GM11168 (cell line): Measurements from ENCODE around the gene PDCD5.
"Not testable (repeated sequence)": the region's sequence is repeated elsewhere in the genome, so short reads cannot be mapped to it uniquely, and the experiment has no call there.

Experiments used
- in situ Hi-C: fragments of 300-500 bp; cut with MboI; formaldehyde crosslinking; loops from one replicate; pipeline ENCODE4 v1.12.0; 2022; ENCODE audit warnings: low sequenced_read_pairs; ENCODE audit not compliant: unreplicated experiment

Gene PDCD5

DNA sequence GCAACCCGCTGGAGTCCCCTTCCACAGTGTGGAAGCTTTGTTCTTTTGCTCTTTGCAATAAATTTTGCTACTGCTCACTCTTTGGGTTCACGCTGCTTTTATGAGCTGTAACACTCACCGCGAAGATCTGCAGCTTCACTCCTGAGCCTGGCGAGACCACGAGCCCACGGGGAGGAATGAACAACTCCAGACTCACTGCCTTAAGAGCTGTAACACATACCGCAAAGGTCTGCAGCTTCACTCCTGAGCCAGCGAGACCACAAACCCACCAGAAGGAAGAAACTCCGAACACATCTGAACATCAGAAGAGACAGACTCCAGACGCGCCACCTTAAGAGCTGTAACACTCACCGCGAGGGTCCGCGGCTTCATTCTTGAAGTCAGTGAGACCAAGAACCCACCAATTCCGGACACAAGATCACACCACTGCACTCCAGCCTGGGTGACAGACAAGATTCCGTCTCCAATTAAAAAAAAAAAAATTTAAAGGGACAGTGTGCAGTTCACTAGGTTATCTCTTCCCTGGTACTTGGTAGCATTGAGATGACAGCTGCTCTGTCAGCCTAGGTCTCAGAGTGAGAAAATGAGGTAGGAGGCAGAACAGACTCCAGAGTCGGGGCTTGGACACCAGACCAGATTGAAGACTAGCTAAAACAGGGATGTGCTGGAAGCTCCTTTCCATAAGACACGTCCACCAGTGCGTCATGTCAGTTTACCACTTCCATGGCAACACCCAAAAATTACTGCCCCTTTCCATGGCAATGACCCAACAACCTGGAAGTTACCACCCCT lies 8.1 kb upstream of the PDCD5 start:
- in situ Hi-C loops: loop anchor here (25.0 kb wide), 1 partner anchor 211 kb away; no protein-coding TSS in a partner anchor

DNA sequence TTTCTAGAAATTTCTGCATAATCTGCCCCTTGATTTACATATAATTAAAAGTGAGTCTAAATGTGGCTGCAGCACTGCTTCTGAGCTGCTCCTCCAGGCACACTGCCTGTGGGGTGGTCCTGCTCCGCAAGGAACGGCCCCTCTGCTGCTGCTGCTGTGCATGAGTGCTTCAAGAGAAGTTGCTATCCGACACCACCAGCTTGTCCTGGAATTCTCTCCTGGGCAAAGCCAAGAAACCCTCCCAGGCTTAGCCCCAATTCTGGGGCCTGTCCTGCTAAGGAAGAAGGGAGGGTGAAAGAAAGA lies 7.5 kb upstream of the PDCD5 start:
- in situ Hi-C loops: loop anchor here (25.0 kb wide), 1 partner anchor 211 kb away; no protein-coding TSS in a partner anchor

DNA sequence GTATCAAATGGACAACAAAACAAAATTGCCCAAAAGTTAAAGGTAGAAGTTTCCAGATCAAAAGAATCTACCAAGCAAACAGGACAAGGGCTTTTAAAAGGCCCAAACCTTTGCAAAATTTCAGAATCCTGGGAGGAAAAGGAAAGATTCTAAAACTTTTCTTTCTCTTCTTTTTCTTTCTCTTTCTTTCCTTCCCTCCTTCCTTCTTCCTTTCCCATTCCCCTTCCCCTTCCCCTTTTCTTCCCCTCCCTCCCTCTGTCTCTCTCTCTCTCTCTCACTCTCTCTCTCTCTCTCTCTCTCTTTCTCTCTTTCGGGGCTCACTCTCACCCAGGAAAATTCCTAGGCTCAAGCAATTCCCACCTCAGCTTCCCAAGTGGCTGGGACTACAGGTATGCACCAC lies 4.2 kb upstream of the PDCD5 start:
- in situ Hi-C loops: no loop called here

DNA sequence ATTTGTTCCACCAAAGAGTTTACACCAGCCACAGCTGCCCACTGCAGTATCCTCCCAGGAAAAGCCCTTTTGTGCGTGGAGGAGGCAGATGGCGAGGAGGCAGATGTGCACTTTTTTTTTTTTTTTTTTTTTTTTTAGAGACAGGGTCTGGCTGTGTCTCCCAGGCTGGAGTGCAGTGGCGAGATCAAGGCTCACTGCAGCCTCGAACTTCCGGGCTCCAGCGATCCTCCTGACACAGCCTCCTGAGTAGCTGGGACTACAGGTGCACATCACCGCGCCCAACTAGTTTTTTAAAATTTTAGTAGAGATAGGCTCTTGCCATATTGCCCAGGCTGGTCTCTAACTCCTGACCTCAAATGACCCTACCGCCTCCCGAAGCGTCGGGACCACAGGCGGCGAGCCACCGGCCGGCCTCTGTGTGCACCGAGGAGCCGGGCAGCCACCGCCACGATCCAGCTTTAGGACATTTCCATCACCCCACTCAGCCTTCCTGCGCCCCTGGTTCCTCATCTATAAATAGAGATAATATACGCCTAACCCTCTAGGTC lies 563 bp upstream of the PDCD5 start:
- in situ Hi-C loops: no loop called here

DNA sequence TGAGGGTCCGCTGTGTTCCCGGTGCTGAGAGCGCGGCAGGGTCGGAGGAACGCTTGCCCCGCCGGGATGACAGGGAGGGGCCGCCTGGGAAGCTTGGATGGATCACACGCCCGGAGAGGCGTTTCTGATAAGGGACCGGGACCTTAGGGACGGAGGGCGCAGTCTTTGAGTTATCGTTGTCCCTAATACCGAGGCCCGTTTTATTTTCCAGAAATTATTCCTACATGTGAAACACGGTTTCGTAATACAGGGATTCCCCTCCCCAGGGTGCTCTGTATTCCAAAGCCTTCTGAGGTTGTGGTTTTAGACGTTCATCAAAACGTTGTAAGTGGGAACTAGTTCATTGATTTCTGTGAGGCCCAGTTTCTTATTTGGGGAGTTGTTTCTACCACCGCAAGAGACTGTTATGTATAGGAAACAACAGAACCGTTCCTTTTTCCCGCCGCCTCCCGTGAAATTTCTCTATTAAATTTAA lies 752 bp downstream of the PDCD5 start:
- in situ Hi-C loops: no loop called here

DNA sequence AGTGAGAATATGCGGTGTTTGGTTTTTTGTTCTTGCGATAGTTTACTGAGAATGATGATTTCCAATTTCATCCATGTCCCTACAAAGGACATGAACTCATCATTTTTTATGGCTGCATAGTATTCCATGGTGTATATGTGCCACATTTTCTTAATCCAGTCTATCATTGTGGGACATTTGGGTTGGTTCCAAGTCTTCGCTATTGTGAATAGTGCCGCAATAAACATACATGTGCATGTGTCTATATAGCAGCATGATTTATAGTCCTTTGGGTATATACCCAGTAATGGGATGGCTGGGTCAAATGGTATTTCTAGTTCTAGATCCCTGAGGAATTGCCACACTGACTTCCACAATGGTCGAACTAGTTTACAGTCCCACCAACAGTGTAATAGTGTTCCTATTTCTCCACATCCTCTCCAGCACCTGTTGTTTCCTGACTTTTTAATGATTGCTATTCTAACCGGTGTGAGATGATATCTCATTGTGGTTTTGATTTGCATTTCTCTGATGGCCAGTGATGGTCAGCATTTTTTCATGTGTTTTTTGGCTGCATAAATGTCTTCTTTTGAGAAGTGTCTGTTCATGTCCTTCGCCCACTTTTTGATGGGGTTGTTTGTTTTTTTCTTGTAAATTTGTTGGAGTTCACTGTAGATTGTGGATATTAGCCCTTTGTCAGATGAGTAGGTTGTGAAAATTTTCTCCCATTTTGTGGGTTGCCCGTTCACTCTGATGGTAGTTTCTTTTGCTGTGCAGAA lies 6.9 kb downstream of the PDCD5 start:
- in situ Hi-C loops: not testable (repeated sequence)

DNA sequence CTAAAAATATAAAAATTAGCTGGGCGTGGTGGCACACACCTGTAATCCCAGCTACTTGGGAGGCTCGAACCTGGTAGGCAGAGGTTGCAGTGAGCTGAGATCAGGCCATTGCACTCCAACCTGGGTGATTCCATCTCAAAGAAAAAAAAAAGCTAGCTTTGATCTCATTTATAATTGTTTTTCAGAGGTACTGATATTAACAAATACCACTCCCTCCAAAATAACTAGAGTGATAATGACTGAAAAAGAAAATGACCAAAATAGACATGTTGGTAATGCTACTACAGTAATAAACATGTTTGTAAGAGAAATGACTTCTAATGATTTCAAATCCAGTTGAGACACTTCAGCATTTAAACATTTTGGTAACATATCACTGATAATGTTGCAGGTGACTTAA lies 13.0 kb downstream of the PDCD5 start:
- in situ Hi-C loops: no loop called here

DNA sequence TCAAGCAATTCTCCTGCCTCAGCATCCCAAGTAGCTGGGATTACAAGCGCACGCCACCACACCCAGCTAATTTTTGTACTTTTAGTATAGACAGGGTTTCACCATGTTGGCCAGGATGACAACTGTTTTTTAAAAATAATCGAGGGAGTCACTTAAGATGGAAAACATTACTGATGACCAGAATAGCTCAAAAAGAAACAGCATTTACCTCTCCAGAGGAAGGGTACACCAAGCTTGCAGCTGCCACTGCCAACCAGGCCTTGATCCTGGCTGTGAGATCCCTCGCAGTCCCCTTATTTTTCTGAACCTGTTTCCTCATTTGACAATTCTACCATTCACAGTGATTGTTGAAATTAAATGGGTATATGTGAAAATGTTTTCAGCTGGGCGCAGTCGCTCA lies 14.5 kb downstream of the PDCD5 start:
- in situ Hi-C loops: no loop called here

DNA sequence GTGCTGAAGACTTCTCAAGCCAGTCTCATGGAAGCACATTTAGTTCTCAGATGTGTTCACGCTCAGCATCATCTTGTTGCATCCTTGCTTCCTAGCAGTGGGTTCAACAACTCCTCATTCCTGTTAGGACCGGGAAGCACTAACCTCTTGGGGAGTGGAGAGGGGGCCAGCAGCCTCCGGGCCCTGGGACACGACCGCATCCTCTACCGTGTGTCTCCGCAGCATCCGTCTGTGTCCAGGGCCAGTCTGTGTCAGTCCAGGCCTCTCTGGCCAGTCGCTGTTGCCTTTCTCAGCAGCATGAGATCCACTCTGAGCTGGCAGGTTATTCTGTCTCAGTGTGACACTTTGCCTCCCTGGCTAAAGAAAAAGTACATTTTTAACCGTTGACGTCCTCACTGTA lies 17.0 kb downstream of the PDCD5 start:
- in situ Hi-C loops: no loop called here

DNA sequence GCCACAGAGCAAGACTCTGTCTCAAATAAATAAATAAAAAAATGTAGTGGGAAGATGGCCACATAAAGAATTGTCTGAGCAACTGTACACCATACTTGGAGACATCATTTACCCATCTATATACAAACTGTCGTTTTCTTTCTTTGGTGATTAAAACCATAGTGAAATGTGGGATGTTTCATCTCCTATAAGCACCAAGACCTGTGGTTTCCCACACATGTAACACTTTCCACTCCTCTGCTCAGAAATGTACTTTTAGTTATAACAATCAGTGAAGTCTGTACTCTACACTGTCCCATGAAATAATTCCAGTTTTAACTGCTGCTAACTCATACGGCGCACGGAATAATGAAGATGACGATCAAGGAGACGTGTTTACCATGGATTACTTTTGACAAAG lies 18.3 kb downstream of the PDCD5 start:
- in situ Hi-C loops: no loop called here

DNA sequence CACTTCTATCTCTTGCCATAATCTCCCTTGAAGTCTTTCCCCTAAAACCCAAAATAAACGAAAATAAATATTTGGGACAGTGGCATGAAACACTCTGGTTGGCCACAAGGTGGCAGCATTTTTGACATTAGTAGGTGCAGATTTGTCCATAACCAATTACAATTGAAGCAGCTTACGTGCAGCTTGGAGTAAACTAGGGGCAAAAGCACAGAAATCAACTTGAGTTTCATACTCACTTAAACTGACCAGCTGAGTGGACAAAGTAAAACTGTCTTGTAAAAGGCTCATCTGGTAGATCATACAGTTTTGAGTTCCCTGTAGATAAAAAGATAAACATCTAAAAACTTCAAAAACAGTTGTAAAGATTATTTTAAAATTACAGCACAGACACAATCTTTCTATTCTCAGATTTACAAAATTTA lies 18.8 kb downstream of the PDCD5 start:
- in situ Hi-C loops: no loop called here

DNA sequence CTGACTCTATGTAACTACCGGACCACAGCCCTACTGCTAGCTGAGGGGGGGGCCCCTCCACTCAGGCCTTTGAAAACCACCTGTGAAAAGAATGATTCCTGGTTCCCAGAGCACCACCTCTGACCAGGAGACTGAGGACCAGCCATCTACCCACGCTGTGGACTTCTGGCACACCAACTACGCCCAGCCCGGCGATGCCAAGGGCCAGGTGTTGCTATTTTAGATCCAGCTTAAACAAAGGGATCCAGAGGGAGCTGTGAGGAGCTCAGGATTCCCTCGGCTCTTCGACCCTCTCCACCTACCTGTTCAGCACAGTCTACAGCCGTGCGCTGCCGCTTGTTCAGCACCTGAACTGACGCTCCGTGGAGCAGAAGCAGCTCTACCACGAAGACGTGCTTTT lies 23.0 kb downstream of the PDCD5 start:
- in situ Hi-C loops: no loop called here

DNA sequence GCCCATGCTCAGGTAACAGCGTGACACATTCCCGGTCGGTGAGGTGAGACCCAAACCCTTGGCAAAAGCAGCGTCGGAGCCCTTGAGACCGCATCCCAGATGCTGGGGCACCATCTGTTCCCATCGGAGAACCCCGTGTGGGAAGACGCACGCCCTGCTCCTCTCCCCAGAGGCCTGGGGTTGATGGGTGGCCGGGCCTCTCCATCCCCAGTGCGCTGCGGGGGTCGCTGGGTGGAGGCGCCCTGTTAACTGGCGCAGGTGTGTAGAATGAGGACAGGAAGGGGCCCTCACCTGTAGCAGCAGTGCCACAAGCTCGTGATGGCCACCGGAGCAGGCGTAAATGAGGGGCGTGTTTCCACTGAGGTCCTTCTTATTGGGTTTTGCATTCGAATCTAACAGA lies 24.6 kb downstream of the PDCD5 start:
- in situ Hi-C loops: no loop called here

DNA sequence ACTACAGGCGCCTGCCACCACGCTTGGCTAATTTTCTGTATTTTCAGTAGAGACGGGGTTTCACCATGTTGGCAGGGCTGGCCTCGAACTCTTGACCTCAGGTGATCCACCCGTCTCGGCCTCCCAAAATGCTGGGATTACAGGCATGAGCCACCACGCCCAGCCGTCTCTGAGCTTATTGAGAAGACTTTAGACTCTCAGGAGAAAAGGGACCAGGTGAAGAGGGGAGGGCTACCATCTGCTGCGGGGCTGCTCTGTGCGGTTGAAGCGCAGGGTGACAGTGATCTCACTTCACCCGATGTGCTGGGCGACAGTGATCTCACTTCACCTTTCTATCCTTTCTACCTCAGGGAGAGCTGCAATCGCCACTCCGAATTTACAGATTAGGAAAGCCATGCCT lies 25.3 kb downstream of the PDCD5 start:
- in situ Hi-C loops: no loop called here

DNA sequence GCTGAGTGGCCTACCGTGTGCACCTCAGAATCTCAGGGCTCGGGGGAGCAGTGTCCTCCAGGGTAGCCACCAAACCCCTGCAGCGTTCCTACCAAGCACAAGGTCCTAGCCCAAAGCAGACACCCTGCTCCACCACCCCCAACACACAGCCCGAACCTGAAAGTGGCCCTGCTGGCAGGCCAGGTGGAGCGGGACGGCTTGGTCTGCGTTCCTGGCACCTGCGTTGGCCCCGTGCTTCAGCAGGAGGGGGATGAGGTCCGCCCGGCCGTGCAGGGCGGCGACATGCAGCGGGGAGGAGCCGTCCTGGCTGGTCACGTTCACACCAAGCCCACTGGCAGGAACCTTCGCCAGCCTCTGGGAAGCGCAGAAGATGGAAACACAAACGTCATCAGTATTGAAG lies 26.5 kb downstream of the PDCD5 start:
- in situ Hi-C loops: no loop called here

DNA sequence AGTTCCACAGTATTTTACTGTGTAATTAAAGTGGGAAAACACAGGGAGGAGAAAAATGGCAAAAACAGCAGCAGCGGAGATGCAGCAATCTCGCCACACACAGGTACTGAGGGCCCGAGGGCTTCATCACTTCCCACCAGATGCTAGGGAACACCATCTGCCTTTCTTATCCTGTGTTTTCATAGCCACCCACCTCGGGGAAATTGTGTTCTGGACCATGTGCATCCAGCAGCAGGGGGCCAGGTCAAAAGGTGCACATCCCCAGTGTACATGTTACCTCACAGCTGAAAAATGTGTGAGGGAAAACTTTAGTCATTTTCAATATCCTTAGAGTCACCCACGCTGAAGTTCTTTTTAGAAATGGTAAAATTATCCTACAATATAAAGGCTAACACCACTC lies 30.2 kb downstream of the PDCD5 start:
- in situ Hi-C loops: no loop called here

DNA sequence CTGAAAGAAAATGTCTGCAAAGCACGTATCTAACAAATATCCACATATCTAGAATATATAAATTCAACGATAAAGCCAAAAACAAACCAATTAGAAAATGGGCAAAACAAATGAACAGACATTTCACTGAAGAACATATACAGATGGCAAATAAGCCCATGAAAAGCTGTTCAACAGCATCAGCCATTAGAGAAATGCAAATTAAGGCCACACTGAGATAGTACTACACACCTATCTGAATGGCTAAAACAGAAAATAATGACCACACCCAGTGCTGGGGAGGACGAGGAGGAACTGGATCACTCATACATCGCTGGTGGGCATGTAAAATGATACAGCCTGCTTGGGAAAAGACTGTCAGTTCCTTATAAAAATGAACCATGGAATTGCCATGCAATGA lies 32.0 kb downstream of the PDCD5 start:
- in situ Hi-C loops: no loop called here

DNA sequence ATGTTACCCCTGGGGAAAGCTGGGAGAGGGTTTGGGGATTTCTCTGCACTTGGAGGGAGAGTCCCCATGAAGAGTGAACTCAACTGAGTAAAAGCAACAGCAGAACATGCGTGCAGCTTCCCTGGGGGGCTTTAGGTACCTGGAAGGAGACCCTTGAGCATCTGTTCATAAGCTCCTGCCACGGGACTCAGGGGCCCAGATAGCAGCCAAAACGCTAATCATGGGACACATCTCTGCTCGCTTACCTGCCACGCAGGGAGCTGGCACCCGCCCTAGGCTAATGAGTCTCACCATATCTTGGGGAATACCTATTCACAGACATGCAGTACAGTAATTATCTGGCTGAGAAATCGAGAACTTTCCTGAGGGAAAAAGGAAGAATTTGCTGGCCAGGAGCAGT lies 33.9 kb downstream of the PDCD5 start:
- in situ Hi-C loops: no loop called here

DNA sequence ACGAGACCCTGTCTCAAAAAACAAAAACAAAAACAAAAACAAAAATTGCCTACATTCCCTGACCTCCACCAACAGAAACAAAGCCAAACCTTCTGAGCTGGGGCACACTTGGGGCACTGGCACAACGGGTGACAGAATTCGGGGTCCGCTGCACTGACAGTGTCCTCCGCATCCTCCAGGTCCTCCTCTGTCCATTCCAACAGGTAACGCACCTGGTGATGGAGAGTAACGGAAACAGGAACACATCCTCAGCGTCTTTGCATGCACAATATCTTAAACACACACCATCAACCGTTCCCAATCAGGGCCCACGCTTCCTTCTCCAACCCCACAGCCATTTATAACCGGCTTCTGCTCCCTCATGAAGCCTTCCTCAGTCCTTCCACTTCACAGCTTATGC lies 34.6 kb downstream of the PDCD5 start:
- in situ Hi-C loops: no loop called here

DNA sequence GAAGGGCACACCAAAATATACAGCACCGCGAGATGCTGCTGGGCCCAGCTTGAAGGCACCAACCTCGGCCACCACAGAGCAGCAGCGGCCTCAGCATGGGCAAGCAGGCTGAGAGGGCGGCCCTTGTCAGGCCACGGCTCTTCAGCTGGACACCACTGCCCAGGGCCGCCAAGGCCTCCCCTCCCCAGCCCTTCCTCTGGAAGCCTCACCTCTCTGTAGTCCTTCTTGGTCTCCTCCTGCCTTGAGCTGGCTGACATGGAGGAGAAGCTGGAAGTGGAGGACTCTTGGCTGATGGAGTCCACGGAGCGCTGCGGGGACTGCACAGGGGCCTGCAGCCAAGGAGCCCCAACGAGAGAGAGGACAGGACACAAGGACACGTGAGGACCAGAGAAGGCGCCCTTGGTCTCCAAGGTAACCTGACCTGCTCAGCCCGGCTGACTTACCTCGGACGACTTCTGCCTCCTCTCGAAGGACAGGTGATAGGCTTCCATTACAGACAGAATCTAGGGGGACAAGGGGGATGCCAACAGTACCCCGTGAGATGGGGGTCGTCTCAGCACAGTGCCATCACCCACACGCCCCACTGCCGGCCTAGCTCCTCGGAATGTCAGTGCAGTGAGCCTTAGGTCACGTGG lies 38.2 kb downstream of the PDCD5 start:
- in situ Hi-C loops: no loop called here

DNA sequence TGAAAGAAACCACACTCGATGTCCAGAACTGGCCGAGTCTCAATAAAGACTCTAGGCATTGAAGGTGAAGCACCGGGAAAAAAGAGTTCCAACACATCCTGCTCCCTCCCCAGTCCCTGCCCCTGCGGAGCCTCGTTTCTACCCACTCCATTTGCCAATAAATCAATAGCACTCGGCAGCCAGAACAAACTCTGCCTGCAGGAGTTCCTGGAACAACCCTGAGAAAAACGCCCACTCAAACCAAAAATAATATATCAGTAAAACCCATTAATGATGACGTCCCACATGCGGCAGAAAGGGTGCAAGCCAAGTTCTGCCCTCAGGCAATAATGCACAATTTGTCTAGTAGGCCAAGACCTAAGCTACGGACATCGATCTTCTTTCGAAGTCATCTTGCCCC lies 41.0 kb downstream of the PDCD5 start:
- in situ Hi-C loops: no loop called here
